GM19372 (cell line): ENCODE data around the gene ALOX5AP.

Experiments used
- ATAC-seq: cut with Tn5 transposase; IDR thresholded peaks from one replicate; pipeline ENCODE4 v1.9.1; 2021; ENCODE audit warnings: mild to moderate bottlenecking, low read depth, moderate library complexity; ENCODE audit not compliant: unreplicated experiment

The ALOX5AP gene

GRCh38 chr13:30753030-30753616 is 17.8 kb downstream of the ALOX5AP start:
- no peak for ATAC-seq

- no peak for ATAC-seq
These were observed 20.3 kb downstream of the ALOX5AP start for GRCh38 chr13:30755678-30756077.

GRCh38 chr13:30757026-30757742 is 21.8 kb downstream of the ALOX5AP start:
- no peak for ATAC-seq

GRCh38 chr13:30759748-30760147 is 24.4 kb downstream of the ALOX5AP start:
- no peak for ATAC-seq

GRCh38 chr13:30762643-30763042 is 27.3 kb downstream of the ALOX5AP start:
- no peak for ATAC-seq

- ATAC-seq, result no peak
These were observed 28.6 kb downstream of the ALOX5AP start for GRCh38 chr13:30763786-30764413.

GRCh38 chr13:30766231-30766630 is 30.9 kb downstream of the ALOX5AP start:
- no peak for ATAC-seq

GRCh38 chr13:30770929-30771328 is 35.6 kb downstream of the ALOX5AP start:
- no peak for ATAC-seq

GRCh38 chr13:30773561-30773960 is 38.2 kb downstream of the ALOX5AP start:
- no peak for ATAC-seq

- no peak for ATAC-seq
These were observed 38.9 kb downstream of the ALOX5AP start for GRCh38 chr13:30774214-30774730.

- no peak for ATAC-seq
These were observed 41.3 kb downstream of the ALOX5AP start for GRCh38 chr13:30776661-30777060.

- ATAC-seq, result no peak
These were observed 43.7 kb downstream of the ALOX5AP start for GRCh38 chr13:30779016-30779415.

- ATAC-seq, result no peak
These were observed 44.3 kb downstream of the ALOX5AP start for GRCh38 chr13:30779608-30780007.

- ATAC-seq, result no peak
These were observed 45.1 kb downstream of the ALOX5AP start for GRCh38 chr13:30780338-30780981.

- ATAC-seq, result no peak
These were observed 50.0 kb downstream of the ALOX5AP start for GRCh38 chr13:30785191-30785850.

GRCh38 chr13:30786648-30787047 is 51.3 kb downstream of the ALOX5AP start:
- no peak for ATAC-seq

GRCh38 chr13:30787738-30788525 is 52.6 kb downstream of the ALOX5AP start:
- no peak for ATAC-seq

GRCh38 chr13:30789166-30789862 is 54.0 kb downstream of the ALOX5AP start:
- ATAC-seq, result no peak

GRCh38 chr13:30790592-30790991 is 55.2 kb downstream of the ALOX5AP start:
- ATAC-seq, result no peak
